IPS-18c (cell line): ENCODE data around the gene TMEM92.
"Not testable (repeated sequence)": the region's sequence is repeated elsewhere in the genome, so short reads cannot be mapped to it uniquely, and the experiment has no call there.

Source experiments
- H3K4me3 ChIP-seq: 2 replicates; pipeline ENCODE4 v1.7.0; 2013; ENCODE audit warnings: low read depth, mild to moderate bottlenecking, low read length, moderate library complexity; ENCODE audit not compliant: insufficient read depth
- H3K9me3 ChIP-seq: one replicate; pipeline ENCODE4 v1.6.1; 2013; ENCODE audit warnings: mild to moderate bottlenecking, low read length, moderate library complexity; ENCODE audit not compliant: control insufficient read depth, insufficient read depth

Gene TMEM92

DNA sequence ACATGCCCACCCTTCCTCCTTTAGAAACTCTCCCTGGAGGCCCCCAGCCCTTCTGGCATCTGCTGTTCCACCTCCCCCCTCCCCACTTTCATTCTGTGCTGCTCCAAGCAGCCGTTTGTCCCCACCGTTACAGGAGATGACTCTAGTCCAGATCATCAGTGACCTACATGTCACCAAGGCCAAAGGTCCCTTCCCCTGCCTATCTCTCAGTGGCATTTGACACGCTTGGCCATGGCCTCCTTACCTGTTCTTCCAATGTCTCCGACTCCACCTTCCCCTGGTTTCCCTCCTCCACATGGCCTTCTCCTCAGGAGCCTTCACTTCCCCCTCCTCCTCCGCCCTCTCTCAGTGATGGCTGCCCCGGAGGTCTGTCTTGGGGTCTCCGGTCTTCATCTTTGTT is 9.4 kb downstream of the TMEM92 start:
- Histone ChIP-seq H3K9me3 (no peaks in the 10 kb centered on the region), H3K4me3 (no peak overlapping the region)

DNA sequence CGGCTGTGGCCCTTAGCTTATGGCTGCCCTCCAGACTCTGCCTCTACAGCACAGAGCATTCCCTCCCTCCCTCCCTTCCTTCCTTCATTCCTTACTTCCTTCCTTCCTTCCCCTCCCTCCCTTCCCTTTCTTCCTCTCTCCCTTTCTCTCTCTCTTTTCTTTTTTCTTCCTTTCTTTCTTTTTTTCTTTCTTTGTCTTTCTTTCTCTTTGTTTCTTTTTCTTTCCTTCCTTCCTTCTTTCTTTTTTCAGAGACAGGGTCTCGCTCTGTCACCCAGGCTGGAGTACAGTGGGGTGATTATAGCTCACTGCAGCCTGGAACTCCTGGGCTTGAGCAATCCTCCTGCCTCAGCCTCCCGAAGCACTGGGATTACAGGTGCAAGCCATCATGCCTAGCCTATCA is 11.7 kb downstream of the TMEM92 start:
- Histone ChIP-seq H3K9me3 (no peaks in the 10 kb centered on the region), H3K4me3 (no peak overlapping the region)

DNA sequence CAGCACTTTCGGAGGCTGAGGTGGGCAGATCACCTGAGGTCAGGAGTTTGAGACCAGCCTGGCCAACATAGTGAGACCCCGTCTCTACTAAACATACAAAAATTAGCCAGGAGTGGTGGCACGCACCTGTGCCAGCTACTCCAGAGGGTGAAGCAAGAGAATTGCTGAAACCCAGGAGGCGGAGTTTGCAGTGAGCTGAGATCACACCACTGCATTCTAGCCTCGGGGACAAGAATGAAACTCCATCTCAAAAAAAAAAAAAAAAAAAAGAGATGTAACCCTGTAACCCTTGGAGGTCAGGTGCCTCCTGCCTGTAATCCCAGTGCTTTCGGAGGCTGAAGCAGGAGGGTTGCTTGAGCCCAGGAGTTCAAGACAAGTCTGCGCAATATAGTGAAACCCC is 13.0 kb downstream of the TMEM92 start:
- not testable (repeated sequence) for H3K4me3 ChIP-seq, H3K9me3 ChIP-seq

DNA sequence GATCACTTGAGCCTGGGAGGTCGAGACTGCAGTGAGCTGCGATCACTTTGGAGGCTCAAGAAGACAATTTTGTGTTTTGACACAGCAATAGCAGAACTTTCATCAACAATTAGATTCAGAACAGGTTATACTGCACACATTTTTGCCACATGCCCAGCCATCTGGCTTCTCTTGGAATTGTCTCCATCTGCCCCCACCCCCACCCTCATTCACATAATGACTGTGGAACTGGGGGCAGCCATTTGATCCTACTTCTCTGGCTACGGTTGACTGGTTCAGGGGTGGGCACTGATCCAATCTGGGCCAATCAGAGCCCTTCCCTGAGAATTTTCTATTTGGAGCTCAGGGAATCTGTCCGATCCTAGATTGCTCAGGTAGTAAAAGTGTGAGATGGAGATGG is 14.0 kb downstream of the TMEM92 start:
- Histone ChIP-seq H3K9me3 (no peaks in the 10 kb centered on the region), H3K4me3 (no peak overlapping the region)

DNA sequence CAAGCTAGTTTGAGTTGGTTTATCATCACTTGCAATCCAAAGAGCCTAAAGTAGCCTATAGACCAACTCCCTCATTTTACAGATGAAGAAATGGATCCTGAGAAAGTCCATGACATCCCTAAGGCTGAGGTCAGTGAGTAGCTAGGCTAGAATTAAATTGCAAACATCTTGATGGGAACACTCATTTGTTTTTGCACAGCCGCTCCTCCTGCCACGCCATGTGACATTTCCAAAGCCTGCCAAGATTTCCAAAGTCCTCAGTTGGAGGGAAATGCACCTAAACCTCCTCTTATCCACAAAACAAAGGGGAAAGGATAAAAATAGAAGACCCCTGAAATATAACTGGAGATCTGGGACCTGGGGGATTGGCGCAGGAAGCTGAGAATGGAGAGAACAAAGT is 15.0 kb downstream of the TMEM92 start:
- H3K4me3 ChIP-seq: no peak overlapping the region
- no peaks in the 10 kb centered on the region for H3K9me3 ChIP-seq

DNA sequence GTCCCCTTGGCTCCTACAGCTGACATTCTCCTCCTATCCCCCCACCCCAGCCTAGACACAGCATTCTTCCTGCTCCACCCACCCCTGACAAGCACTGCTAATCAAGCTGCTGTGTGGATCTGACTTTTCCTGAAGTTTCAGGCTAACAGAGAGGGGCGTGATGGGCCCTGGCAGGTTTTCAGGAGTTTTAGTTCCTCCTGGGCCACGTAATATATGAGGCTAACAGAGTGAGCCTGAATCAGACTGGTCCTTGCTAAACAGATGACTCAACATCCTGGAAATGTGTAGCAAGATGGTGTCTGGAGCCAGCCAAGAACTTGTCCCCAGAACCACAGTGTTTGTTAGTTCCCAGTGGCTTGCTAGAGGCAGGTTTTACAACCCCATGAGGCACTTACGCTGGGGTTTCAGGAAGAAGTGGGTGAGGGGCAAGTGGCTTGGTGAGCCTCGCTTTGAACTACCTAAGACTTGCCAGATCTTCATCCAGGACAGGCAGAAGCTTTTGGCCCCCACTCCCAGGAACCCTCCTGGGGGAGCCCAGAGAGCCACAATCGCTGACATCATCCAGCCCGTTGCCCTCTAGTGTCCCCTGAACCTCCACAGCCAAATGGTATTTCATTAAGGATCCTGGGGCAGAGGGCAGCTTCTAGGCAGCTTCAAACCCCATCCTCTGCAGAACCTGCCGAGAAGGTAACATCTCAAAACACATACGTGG is 15.9 kb downstream of the TMEM92 start:
- H3K4me3 ChIP-seq: no peak overlapping the region
- H3K9me3 ChIP-seq: no peaks in the 10 kb centered on the region

DNA sequence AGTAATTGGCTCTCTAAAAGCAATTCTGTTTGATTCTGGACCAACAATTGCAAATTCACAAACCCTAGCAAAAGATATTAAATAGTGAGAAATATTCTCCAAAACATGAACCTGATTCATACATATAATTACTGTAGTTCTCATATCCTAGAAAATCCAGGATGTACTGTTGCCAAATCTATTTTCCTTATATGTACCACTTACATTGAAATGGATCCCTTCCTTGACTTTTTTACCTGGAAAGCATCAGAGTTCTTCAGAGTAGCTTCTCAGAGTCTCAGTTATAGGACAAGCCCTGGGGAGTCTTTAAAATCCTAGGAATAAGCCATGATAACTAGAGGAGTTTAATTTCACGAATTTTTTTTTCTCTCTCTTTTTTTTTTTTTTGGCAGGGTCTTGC is 16.7 kb downstream of the TMEM92 start:
- Histone ChIP-seq H3K4me3 (no peak overlapping the region), H3K9me3 (no peaks in the 10 kb centered on the region)

DNA sequence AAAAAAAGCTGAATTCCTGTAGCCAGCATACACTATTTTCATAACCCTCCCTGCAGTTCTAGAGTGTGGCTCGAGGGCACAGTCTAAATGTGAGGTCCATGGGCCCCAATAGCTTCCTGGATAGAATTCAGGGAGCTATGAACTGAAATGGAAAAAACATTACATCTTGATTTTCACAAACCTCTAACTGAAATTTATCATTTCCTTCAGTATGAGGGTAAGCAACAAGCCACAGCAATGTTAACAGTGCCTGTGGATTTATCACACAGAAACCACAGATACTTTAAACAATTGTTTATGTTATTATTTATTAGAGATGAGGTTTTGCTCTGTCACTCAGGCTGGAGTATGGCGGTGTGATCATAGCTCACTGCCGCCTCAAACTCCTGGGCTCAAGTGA is 18.2 kb downstream of the TMEM92 start:
- no peak overlapping the region for H3K4me3 ChIP-seq
- no peaks in the 10 kb centered on the region for H3K9me3 ChIP-seq

DNA sequence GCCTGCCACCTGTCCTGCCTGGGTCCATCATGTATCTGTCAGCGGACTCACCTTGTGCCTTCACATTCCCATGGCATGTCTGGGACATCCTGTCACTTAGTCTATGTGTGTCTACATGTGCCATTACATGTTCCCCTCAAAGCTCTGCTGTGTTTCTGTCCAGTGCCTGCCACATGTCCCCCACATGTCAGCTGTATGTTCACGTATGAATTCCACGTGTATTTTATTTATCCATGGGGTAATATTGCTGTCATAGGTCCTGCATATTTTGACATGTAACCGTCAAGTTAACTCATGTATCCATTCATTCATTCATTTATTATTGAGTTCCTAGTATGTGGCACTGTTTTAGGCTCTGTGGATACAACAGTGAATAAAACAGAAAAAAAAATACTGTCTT is 20.8 kb downstream of the TMEM92 start:
- H3K9me3 ChIP-seq: no peaks in the 10 kb centered on the region
- H3K4me3 ChIP-seq: no peak overlapping the region

DNA sequence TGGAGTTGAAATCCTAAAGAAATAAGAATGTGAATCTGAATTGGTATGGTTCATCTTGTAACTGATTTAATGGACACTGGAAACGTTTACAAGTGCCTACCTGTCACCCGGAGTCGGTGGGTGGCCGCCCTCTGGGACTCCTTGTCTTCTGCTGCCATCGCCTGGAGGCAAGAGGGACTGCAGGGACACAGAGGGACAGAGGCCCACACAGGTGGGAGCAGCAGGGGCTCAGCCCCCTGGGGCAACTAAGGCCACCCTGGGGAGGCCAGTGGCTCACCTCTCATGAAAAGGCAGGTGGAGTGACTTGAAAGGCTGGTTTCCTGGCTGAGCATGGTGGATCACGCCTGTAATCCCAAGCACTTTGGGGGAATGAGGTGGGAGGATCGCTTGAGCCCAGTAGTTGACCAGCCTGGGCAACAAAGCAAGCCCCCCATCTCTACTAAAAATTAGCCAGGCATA is 23.2 kb downstream of the TMEM92 start:
- Histone ChIP-seq H3K9me3 (no peaks in the 10 kb centered on the region), H3K4me3 (no peak overlapping the region)

DNA sequence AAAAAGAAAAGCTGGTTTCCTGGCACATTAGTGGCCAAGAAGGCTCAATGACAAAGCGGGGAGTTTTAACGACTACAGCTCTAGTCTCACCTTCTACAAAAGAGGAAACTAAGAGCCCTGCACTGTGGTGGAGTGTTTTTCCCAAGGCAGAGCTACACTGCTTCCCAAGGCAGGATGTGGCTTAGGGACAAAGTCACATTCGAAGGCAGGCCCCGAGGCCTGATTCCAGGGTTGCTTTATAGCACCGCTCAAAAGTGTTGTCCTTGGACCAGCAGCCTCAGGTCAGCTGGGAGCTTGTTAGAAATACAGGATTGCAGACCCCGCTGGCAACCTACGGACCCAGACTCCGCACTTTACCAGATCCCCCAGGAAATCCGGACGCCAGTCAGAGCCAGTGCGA is 23.8 kb downstream of the TMEM92 start:
- Histone ChIP-seq H3K4me3 (no peak overlapping the region), H3K9me3 (no peaks in the 10 kb centered on the region)

DNA sequence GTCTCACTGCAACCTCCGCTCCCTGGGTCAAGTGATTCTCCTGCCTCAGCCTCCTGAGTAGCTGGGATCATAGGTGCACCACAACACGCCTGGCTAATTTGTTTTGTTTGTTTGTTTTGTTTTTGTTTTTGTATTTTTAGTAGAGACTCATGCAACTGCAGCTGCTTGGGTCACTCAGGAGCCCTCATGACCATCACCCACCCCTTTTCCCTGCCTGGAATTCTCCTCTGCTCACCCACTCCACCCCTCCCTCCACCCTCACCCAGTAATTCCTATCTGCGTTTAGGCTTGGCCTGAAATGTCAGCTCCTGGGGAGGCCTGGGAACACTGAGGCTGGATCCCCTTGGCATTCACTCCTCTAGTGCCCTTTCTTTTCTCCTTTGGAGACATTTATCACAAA is 25.5 kb downstream of the TMEM92 start:
- H3K9me3 ChIP-seq: no peaks in the 10 kb centered on the region

DNA sequence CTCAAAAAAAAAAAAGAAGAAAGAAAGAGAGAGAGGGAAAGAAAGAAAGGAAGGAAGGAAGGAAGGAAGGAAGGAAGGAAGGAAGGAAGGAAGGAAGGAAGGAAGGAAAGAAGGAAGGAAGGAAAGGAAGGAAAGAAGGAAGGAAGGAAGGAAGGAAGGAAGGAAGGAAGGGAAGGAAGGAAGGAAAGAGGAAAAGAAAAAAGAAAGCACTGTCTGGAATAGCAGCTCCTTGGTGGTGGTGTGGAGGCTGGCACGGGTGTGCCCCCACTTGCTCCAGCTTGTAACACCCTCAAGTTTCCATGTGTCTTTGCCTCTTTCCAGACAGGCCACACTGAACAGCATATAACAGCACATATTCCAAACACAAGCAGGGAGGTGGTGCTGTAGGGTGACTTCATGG is 26.6 kb downstream of the TMEM92 start:
- not testable (repeated sequence) for H3K9me3 ChIP-seq, H3K4me3 ChIP-seq

More for the DNA sequence above, 25.5 kb downstream of the TMEM92 start:
- no peak overlapping the region for H3K4me3 ChIP-seq

DNA sequence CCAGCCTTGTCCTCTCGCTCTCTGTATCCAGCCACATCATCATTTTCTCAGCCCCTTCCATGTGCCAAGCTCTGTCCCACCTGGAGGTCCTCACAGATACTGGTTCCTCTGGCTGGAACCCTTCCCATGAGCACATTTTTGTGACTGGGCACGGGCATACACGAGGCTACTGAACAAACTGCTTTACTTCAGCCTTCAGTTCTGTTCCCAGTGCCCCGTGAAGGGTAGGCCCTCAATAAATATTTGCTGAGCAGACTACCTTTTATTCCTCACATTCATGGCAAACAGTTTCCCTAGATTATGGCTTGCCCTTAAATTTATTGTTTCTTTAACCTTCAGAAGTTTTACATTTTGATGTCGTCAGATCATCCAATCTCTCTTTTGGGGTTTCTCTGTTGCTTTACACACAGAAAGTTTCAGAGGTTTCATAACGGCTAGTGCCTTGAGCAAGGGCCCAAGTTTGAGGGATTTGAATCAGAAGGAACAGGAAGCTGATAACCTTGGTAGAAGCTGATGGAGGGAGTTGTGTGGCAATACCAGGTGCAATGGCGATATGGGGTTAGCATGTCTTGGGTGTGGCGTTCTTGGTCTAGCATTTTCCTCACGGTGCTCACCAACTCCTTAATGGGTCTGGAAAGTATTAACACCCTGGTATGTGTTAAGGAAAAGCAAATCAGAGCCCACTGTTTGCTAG is 27.8 kb downstream of the TMEM92 start:
- H3K4me3 ChIP-seq: no peak overlapping the region
- no peaks in the 10 kb centered on the region for H3K9me3 ChIP-seq

DNA sequence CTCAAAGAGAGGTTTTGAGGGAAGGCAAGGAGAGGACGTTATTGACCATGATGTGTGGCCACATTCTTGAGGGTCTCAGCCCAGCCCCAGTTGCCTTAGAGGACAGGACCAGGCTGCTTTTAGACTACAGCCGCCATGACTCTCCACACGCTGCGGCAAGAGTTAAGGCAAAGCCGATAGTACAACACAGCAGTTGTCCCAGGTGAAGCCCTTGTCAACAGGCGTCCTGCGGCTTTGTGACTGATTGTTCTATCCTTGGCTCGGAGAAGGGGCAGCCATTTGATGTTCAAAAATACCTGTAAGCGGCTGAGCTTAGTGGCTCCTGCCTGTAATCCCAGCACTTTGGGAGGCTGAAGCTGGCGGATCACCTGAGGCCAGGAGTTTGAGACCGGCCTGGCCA is 28.8 kb downstream of the TMEM92 start:
- H3K4me3 ChIP-seq: no peak overlapping the region
- H3K9me3 ChIP-seq: no peaks in the 10 kb centered on the region

DNA sequence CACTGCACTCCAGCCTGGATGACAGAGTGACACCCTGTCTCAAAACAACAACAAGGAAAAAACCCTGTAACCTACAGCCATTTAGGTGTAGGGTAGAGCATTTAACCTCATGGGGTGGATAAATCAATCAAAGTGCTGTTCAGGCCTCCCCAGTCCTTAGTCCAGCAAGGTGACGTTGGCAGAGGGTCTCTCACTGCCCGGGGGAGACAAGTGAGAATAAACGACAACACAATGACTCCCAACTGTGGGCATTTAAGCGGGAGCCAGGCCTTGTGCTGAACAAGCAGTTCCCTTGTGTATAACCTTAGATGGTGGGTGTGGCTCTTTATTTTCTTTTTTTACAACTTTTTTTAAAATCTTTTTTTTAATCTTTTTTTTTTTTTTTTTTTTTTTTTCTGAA is 29.3 kb downstream of the TMEM92 start:
- Histone ChIP-seq H3K9me3 (no peaks in the 10 kb centered on the region), H3K4me3 (no peak overlapping the region)

DNA sequence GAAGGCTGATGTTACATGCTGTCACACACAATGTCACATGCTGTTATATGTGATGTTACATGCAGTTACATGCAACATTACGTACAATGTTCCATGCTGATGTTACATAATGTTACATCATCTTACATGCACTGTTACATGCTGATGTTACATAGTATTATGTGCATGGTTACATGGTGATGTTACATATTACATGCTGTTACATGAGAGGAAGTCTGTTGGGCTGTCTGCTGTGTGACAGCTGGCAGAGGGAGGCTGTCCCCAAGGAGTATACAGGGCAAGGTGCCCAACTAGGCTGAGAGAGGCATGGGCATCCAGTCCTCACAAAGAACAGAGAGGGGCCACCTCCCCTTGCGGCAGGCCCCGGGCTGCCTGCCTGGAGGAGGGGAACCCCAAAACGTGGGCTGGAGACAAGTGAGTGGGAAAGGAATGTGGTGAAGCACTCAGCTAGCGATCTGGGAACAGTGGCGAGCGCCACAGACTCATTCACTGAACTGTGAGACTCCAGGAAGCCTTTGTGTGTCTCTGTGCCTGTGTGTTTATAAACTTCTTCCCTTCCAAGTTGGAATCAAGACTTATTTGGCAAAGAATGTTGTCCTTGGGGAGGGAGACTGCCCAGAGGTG is 30.6 kb downstream of the TMEM92 start:
- no peak overlapping the region for H3K4me3 ChIP-seq

DNA sequence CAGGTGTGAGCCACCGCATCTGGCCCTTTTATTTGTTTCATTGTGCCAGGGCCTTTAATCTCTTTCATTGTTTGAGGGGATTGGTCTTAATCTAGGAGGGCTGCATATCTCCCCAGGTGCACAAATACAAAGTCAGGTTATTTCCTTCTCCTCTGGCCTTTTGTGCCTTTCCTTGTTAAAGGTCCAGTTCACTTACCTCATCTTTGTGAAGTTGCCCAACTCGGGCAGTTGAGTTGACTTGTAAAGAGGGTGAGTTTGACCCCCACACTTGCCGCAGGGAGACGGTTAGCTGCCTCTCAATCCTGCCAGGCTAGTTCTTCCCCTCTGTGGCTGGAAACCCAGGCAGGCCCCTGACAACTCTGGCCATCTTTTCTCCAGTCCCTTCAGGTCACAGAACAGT is 33.4 kb downstream of the TMEM92 start:
- H3K9me3 ChIP-seq: no peaks in the 10 kb centered on the region
- H3K4me3 ChIP-seq: no peak overlapping the region

More for the DNA sequence above, 30.6 kb downstream of the TMEM92 start:
- no peaks in the 10 kb centered on the region for H3K9me3 ChIP-seq
